GM23248 (cell line): ENCODE data around the gene LDLRAD4.

Experiments
- EZH2 ChIP-seq: fragments of 200-600 bp; sonication (generic); IDR thresholded peaks from 2 replicates; pipeline ENCODE4 v1.6.1; 2018; ENCODE audit warnings: antibody characterized with exemption, mild to moderate bottlenecking; ENCODE audit not compliant: insufficient read depth, poor library complexity, severe bottlenecking
- EZH2phosphoT487 ChIP-seq: fragments of 200-600 bp; sonication (generic); IDR thresholded peaks from 2 replicates; pipeline ENCODE4 v1.6.1; 2018; ENCODE audit warnings: antibody characterized with exemption, moderate library complexity, mild to moderate bottlenecking, low read depth; ENCODE audit not compliant: insufficient read depth

DNA sequence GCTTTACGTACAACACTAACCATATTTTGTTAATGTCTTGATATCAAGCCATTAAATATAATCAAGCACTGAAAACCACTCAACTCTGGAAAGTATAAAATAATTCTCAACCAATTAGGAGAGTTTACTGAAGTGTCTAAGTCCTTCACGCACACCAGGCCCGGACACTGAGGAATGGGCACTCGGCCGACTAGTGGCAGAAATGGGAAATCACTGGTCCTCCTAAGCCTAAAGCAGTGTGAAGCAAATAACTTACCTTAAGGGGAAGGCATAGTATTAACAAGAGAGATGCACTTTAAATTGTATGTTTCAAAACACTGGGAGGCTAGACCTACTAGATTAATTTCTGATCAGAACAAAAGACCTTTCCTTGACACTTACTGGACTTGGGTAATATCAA is 462.1 kb downstream of the LDLRAD4 start:
- TF ChIP-seq EZH2phosphoT487 (no peak), EZH2 (no peak)
